Stimulated activated CD8-positive, alpha-beta memory T cell treated with anti-CD3 and anti-CD28 coated beads, Interleukin-12 subunit alpha, Interleukin-12 subunit beta, amount 100 ng/mL, for 24 hours (primary cell): ENCODE measurements around the gene LTA4H.

Experiments
- DNase-seq: peaks from one replicate; pipeline ENCODE4 v3.0.0-alpha.2; 2020; ENCODE audit errors: extremely low read depth

LTA4H gene

GRCh38 chr12:96034621-96035282 lies 635 bp downstream of the LTA4H start:
- no peak for DNase-seq

DNA sequence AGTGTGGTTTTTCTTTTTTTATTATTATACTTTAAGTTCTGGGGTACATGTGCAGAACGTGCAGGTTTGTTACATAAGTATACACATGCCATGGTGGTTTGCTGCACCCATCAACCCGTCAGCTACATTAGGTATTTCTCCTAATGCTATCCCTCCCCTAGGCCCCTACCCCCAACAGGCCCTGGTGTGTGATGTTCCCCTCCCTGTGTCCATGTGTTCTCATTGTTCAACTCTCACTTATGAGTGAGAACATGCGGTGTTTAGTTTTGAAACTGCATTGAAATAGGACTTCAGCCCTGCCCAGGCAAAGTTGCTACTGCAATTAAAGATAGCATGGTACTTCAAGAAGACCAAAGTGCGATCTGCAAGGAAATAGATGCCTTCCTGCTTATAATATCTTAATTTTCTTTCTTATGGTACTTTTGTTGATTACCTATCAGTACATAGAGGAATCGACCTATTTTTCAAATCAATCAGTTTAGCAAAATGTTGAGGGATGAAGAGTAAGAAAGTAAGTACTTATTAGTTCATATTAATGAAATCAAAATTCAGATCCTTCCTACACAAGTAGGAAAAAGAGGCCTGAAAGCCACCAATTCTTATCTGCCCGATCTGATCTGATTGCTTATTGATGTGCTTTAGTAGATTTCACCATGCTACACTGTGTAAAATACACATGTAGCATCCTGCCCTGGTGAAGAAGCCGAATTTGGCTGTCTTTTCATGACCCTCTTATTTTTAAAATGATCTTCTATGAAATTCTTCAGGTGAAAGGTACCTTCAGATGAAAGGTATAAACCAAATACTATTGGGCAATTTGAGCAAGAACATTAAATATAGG lies 1.6 kb downstream of the LTA4H start:
- DNase-seq, result no peak

GRCh38 chr12:96029826-96030225 lies 5.6 kb downstream of the LTA4H start:
- no peak for DNase-seq

GRCh38 chr12:96028538-96028937 lies 6.8 kb downstream of the LTA4H start:
- DNase-seq, result no peak

GRCh38 chr12:96026331-96026730 lies 9.1 kb downstream of the LTA4H start:
- no peak for DNase-seq

DNA sequence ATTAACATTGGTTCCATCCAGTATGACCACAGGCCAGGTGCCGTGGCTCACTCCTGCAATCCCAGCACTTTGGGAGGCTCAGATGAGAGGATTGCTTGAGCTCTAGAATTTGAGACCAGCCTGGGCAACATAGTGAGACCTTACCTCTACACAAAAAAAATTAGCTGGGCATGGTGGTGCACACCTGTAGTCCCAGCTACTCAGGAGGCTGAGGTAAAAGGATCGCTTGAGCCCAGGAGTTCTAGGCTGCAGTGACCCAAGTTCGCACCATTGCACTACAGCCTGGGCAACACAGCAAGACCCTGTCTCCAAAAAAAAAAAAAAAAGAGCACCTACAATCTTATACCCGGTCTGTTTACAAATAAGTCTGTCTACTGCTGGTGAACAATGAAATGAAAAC lies 9.9 kb downstream of the LTA4H start:
- no peak for DNase-seq

DNA sequence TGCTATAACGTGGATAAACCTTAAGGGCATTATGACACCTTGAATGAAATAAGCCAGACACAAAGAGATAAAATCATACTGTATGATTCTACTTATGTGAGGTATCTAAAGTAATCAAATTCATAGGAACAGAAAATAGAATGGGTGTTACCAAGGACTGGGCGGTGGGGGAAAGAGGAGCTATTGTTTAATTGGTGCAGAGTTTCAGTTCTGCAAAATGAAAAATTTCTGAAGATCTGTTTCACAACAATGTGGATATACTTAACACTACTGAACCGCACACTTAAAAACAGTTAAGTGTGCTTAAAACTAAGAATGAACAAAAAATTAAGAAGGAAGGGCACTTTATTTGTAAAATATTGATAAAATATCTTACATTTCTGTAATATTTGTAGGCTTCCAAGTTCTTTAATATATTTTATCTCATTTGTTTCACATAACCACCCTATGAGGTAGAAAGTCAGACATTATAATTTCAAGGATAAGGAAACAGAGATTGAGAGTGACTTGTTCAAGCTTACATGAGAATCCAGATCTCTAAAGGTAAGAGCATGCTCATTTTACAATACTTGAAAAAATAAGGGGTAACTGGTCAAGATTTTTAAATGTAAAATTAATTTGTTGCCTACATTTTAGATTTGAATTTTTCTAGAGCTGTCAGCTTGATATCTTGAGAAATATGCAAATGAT lies 14.9 kb downstream of the LTA4H start:
- no peak for DNase-seq

GRCh38 chr12:96015672-96016071 lies 19.7 kb downstream of the LTA4H start:
- no peak for DNase-seq

DNA sequence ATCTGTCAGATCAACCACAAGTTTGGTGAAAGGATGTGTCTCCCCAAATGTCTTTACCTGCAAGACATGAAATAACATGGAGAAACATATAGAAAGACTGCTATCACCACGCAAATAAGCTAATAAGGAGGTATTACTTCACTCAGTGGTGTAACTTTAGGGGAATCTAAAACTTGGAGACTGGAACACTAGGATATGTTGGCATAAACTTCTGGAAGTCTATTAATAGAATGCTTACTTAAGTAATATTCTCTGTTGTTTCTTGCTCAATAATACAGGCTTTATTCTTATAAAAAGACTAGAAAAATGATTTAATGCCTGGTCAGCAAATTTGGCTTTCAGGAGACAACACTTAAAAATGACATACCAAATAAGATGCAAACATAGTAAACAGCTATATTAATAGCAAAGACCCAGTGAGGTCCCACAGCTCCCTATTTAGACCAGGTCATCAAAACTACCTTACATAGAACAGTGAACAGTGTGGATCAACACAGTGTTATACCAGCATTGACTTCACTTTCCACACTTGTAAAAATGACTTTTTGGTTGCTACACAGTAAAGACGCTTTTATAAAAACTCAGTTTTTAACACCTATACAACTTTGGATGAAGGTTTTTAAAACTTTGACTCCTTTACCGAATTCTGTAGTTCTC lies 20.3 kb downstream of the LTA4H start:
- DNase-seq, result no peak

GRCh38 chr12:96007729-96008128 lies 27.7 kb downstream of the LTA4H start:
- no peak for DNase-seq

DNA sequence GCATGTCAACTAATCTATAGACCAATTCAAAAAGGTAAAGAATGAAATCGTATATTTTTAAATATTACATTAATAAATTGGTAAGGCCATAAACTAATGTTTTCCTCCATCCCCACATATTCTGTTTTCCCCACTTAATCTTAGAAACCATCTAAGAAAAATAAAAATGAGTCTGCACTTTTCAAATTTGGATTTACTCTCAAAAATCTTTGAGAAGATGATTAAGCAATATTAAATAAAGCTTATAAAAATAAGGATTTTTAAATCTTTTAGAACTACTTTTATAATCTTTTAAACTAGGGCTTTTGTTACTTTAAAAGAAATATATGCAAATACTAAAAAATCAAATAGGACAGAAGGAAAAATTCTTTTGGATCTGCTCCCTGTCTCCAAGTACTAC lies 28.7 kb downstream of the LTA4H start:
- no peak for DNase-seq

- DNase-seq, result no peak
These were observed 34.5 kb downstream of the LTA4H start for GRCh38 chr12:96000858-96001257.

DNA sequence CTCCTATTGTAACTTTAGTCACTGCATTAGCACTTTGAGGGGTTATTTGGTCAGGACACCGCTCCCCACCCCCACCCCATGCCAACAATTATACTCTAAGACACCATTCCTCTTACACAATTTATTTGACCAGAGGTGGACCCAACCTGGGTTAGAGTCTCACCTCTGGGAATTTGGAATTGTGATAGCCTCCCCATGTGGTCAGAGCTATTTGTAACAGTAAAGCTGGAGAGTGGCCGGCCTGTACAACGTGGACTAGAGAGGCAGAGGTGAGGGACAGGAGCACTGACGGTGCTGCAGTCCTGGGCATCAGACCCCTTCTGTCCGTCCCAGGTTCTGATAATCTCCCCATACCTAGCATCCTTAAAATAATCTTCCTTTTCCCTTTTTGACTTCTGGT lies 35.9 kb downstream of the LTA4H start:
- DNase-seq, result no peak

DNA sequence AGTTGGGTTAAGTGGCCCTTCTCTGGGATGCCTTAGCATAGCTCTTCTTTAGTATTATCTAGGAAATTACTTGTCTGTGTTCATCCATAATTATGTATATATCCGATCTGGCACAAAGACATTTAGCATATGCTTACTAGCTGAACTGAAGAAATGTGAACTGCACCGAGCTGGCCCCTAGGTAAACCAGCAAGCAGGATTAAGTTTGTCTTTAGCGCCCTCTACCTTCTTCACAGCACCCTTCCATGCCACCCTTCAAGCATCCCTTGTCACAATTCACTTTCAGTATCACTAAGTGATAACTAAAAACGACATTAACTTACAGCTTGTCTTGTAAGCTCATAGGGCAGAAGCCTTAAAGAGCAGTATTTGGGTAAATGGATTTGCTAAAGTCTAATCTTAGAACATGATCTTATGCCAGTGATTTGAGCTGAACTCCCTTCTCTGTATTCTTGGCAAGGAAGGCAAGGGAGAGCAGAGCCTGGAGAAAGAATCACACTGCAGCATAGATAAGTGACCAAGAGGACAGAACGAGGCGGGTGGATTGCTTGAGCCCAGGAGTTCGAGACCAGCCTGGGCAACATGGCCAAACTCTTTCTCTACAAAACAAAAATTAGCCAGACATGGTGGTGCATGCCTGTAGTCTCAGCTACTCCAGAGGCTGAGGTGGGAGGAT lies 36.6 kb downstream of the LTA4H start:
- DNase-seq, result no peak

DNA sequence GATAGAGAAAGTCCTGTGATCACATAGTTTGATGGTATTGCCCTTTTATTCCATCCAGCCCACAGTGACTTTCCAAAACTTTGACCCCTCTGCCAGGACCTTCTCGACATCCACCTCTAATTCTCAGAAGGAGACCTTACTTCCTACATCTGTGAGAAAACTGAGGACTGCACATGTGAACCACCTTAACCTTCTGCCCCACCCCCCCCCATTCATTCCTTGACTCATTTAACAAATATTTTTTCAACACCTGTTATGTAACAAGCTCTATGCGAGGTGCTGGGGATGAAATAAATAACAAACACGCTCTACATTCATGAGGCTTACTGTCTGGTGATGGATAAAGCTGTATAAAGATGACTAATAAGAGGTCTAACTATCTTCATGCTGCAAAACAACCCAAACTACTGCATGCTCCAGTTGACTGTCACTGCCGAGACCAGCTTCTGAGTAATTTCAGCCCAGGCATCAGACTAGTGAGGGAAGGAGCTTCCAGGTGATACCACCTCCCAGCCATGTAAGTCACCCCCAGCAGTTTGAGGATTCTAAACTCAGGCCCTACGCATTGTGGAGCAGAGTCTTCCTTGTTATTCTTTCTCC lies 37.4 kb downstream of the LTA4H start:
- no peak for DNase-seq

GRCh38 chr12:95997276-95997675 lies 38.1 kb downstream of the LTA4H start:
- no peak for DNase-seq

DNA sequence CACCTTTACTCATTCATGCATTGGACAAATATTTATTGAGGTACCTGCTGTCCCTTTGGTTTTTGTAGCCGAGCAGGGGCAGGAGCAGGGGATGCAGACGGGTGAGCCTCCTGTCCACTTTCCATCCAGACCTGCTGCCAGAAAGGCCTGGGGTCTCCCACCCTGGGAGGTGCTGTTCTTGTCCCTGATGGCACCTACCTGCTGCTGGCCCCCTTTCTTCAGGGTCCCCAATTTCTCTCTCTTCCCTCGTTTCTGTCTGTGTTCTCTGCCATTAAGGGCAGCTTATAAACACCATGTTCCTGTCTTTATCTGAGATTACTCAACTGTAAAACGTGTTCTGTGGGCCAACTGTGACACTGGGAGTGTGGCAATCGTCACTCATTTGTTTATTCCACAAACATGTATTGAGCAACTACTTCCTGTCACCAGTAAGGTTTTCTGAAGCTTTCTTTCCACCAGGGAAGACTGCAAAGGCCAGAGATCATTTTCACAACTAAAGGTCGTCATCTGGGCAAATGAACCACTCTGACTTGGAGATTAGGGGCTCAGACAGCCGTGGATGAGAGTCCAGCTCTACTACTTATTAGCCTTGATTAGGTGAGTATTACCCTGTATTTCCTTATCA lies 39.2 kb downstream of the LTA4H start, which contains the start of gene HAL:
Gene HAL (minus strand): TSS at position 311 of the 625 bp plus-strand sequence. CDS start 434 bp downstream, outside the sequence.
- DNase-seq, result no peak

DNA sequence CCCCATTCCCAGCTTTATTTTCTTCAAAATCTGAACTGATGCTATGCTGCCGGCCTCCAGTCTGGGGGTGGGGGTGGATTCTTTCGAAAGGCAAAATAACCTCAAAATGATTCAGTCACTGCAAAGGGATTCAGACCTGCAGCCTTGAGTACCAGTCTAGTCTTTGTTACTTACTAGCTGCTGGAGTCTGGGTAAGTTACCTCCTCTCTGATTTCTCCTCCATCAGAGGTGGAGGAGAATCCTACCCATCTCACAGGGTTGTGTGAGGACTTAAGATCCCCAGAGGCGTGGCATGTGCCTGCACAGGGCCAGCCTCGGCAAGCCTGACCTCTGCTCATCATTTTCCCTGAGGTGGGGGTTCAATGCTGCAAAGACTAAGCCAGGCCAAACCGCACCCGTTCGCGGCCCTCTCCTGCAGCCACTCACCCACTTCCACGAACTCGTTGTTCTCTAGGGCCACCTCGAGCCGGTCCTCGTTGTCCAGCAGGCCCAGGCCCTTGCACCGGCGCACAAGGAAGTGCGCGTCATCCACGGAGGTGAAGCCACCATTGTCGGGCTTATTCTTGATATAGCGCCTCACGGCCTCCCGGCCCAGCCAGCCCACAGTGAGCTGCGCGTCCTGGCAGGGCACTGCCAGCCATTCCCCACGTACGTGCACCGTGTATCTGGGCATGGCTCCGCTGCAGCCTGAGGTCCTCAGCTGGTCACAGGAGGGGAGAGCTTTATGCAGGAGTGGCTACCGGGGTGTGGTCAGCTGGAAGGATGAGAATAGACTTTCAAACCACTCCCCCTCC lies 40.0 kb downstream of the LTA4H start:
- no peak for DNase-seq

DNA sequence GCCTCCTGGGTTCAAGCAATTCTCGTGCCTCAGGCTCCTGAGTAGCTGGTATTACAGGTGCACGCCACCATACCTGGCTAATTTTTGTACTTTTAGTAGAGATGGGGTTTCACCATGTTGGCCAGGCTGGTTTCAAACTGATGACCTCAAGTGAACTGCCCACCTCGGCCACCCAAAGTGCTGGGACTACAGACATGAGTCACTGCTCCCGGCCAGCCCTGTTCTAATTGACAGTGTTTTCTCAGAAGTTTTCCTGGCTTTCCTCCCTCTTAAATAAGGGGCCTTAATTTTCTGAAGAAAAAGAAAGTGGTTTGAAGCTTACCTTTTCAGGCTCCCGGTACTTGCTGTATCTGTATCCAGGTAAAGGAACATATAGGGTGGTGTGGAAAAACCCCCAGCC lies 40.9 kb downstream of the LTA4H start:
- DNase-seq, result no peak

- no peak for DNase-seq
These were observed 41.5 kb downstream of the LTA4H start for GRCh38 chr12:95993907-95994306.
